Measurements from ENCODE around the gene NDUFAF2.
"Not testable (repeated sequence)": the region's sequence is repeated elsewhere in the genome, so short reads cannot be mapped to it uniquely, and the experiment has no call there.

NDUFAF2 gene

GRCh38 chr5:60993875-60994571, 49.0 kb downstream of the NDUFAF2 start:
- no peak for DNase-seq

- no peak for DNase-seq
These were observed 51.4 kb downstream of the NDUFAF2 start for GRCh38 chr5:60996368-60996767.

GRCh38 chr5:60997721-60998120, 52.7 kb downstream of the NDUFAF2 start:
- DNase-seq = no peak

GRCh38 chr5:61000887-61001286, 55.9 kb downstream of the NDUFAF2 start:
- no peak for DNase-seq

GRCh38 chr5:61001647-61002046, 56.6 kb downstream of the NDUFAF2 start:
- no peak for DNase-seq

GRCh38 chr5:61002611-61003355, 57.8 kb downstream of the NDUFAF2 start:
- no peak for DNase-seq

- no peak for DNase-seq
These were observed 59.4 kb downstream of the NDUFAF2 start for GRCh38 chr5:61004448-61004847.

- no peak for DNase-seq
These were observed 64.9 kb downstream of the NDUFAF2 start for GRCh38 chr5:61009907-61010306.

- no peak for DNase-seq
These were observed 65.8 kb downstream of the NDUFAF2 start for GRCh38 chr5:61010467-61011454.

GRCh38 chr5:61018062-61018461, 73.1 kb downstream of the NDUFAF2 start:
- no peak for DNase-seq

GRCh38 chr5:61019642-61020041, 74.6 kb downstream of the NDUFAF2 start:
- no peak for DNase-seq

GRCh38 chr5:61020415-61020814, 75.4 kb downstream of the NDUFAF2 start:
- DNase-seq = no peak

- DNase-seq = no peak
These were observed 78.1 kb downstream of the NDUFAF2 start for GRCh38 chr5:61023131-61023530.

- DNase-seq = no peak
These were observed 81.0 kb downstream of the NDUFAF2 start for GRCh38 chr5:61026004-61026403.

- no peak for DNase-seq
These were observed 83.4 kb downstream of the NDUFAF2 start for GRCh38 chr5:61028382-61028781.

- no peak for DNase-seq
These were observed 84.6 kb downstream of the NDUFAF2 start for GRCh38 chr5:61029456-61030162.

- DNase-seq = no peak
These were observed 85.1 kb downstream of the NDUFAF2 start for GRCh38 chr5:61030163-61030482.

GRCh38 chr5:61031301-61031700, 86.3 kb downstream of the NDUFAF2 start:
- not testable (repeated sequence) for DNase-seq

- DNase-seq = no peak
These were observed 99.5 kb downstream of the NDUFAF2 start for GRCh38 chr5:61044545-61044944.

GRCh38 chr5:61047346-61047745, 102.3 kb downstream of the NDUFAF2 start:
- no peak for DNase-seq

GRCh38 chr5:61048534-61048933, 103.5 kb downstream of the NDUFAF2 start:
- no peak for DNase-seq

GRCh38 chr5:61050292-61050691, 105.3 kb downstream of the NDUFAF2 start:
- no peak for DNase-seq

- DNase-seq = no peak
These were observed 106.3 kb downstream of the NDUFAF2 start for GRCh38 chr5:61051267-61051666.

All from central memory CD4-positive, alpha-beta T cell (primary cell).